Kidney (tissue), 14 donors: ENCODE measurements around the gene SMAP1. TPM values are rescaled to one million over a fixed set of nuclear protein-coding genes. Genes with fewer than 3 reads are reported as not detected.
"Not testable (repeated sequence)": the region's sequence is repeated elsewhere in the genome, so short reads cannot be mapped to it uniquely, and the experiment has no call there.

Experiments
- DNase-seq, 5 donors: peaks; one replicate each; pipeline ENCODE4 v3.0.0-alpha.2; 2013 to 2020
- FAIRE-seq: peaks from 2 replicates; lab custom pipeline; 2012; peaks lifted over from hg19 to GRCh38; lab: Jason Lieb, UNC
- H3K27ac ChIP-seq, 2 donors: one replicate each; pipeline ENCODE4 v1.7.0; 2013; ENCODE audit warnings: low read depth in 2 of 2, low read length in 2 of 2, inconsistent platforms in 1 of 2
- H3K27me3 ChIP-seq: one replicate; pipeline ENCODE4 v1.7.1; 2013; ENCODE audit warnings: low read length, inconsistent platforms; ENCODE audit not compliant: control insufficient read depth, insufficient read depth
- H3K36me3 ChIP-seq, 3 donors: one replicate each; pipeline versions ENCODE4 v1.7.0 to v1.7.1; 2013; ENCODE audit warnings: low read length in 3 of 3, control low read depth in 1 of 3, inconsistent platforms in 1 of 3; ENCODE audit not compliant: insufficient read depth in 3 of 3, control insufficient read depth in 2 of 3
- H3K4me1 ChIP-seq, 3 donors: one replicate each; pipeline versions ENCODE4 v1.7.0 to v1.7.1; 2013; ENCODE audit warnings: low read length in 3 of 3, inconsistent platforms in 1 of 3, low read depth in 1 of 3; ENCODE audit not compliant: control insufficient read depth in 2 of 3, insufficient read depth in 2 of 3
- H3K4me3 ChIP-seq, 3 donors: one replicate each; pipeline versions ENCODE4 v1.7.0 to v1.8.1; 2013; ENCODE audit warnings: low read length in 3 of 3, control low read depth in 1 of 3, inconsistent platforms in 1 of 3
- H3K9ac ChIP-seq, 3 donors: one replicate each; pipeline versions ENCODE4 v1.7.0 to v1.7.1; 2013; ENCODE audit warnings: low read length in 3 of 3, control low read depth in 1 of 3, inconsistent platforms in 1 of 3
- H3K9me3 ChIP-seq, 3 donors: one replicate each; pipeline versions ENCODE4 v1.7.0 to v1.7.1; 2013; ENCODE audit warnings: low read length in 3 of 3, control low read depth in 1 of 3, inconsistent platforms in 1 of 3; ENCODE audit not compliant: control insufficient read depth in 2 of 3, insufficient read depth in 1 of 3
- CTCF ChIP-seq: IDR thresholded peaks from 3 replicates; pipeline ENCODE4 v1.5.1; 2012; ENCODE audit warnings: mild to moderate bottlenecking, moderate library complexity, borderline replicate concordance; ENCODE audit not compliant: insufficient read depth; ENCODE audit errors: extremely low read depth
- intact Hi-C: fragments of 100-400 bp; cut with DNase I; formaldehyde crosslinking; loops from one replicate; pipeline ENCODE4 v1.11.1; 2022
- polyA plus RNA-seq: library from polyadenylated mRNA; stranded (reverse); fragments of 350-450 nt; fragmentation: Illumina TruSeq; extraction: RNeasy Lipid Tissue Mini Kit (QIAGEN cat#74804); gene quantifications from one replicate; pipeline ENCODE4 v1.2.3, GENCODE V29; 2014; ENCODE audit warnings: low read depth, low replicate concordance; ENCODE audit not compliant: insufficient read depth
- total RNA-seq: library from RNA; stranded (reverse); fragmentation: NEBNext Ultra II Directional; extraction: Animal tissue kit (Norgen Biotek cat#: 25700); gene quantifications from one replicate; pipeline ENCODE4 v1.2.1, GENCODE V29; 2021
- donor health status: control.
- donor health status: control.
- donor health status: control.
- donor health status: control.
- donor health status: control.
- donor health status: DM: yes; HTN: yes; CAD: no.
- donor health status: Normal renal cell carcinoma (clear cell type).

Gene SMAP1
- total and polyA plus RNA-seq, 2 donors from 2014 or later: 17.7 to 19.4 TPM

- no peak overlapping the region for H3K27ac ChIP-seq
- DNase-seq: no peak
- no peaks in the 10 kb centered on the region for H3K27me3 ChIP-seq
- no peak for FAIRE-seq
- intact Hi-C loops: no loop called here
- no peak overlapping the region for H3K9ac ChIP-seq
- no peaks in the 10 kb centered on the region for H3K36me3 ChIP-seq
- no peak for TF ChIP-seq CTCF
- H3K4me1 ChIP-seq: no peaks in the 10 kb centered on the region
- no peak overlapping the region for H3K4me3 ChIP-seq
- peaks cover 0 to 2% (median 0%) of the 10 kb centered on the region in 3 donors for H3K9me3 ChIP-seq
Observed at GRCh38 chr6:70738028-70738427, 70.3 kb downstream of the SMAP1 start.

- Histone ChIP-seq H3K27ac (no peak overlapping the region), H3K4me3 (no peak overlapping the region), H3K4me1 (no peaks in the 10 kb centered on the region), H3K36me3 (no peaks in the 10 kb centered on the region), H3K9me3 (peaks cover 0 to 2% (median 0%) of the 10 kb centered on the region in 3 donors), H3K9ac (no peak overlapping the region), H3K27me3 (no peaks in the 10 kb centered on the region)
- DNase-seq: no peak
- FAIRE-seq: no peak
- no peak for TF ChIP-seq CTCF
- intact Hi-C loops: no loop called here
Observed at GRCh38 chr6:70739534-70739933, 71.9 kb downstream of the SMAP1 start.

GRCh38 chr6:70740746-70741145 is 73.1 kb downstream of the SMAP1 start:
- H3K27me3 ChIP-seq, H3K9ac ChIP-seq, FAIRE-seq, H3K9me3 ChIP-seq, H3K4me1 ChIP-seq, DNase-seq, H3K4me3 ChIP-seq, H3K36me3 ChIP-seq, H3K27ac ChIP-seq, intact Hi-C loops: not testable (repeated sequence)

- H3K27me3 ChIP-seq: not testable (repeated sequence)
Observed at GRCh38 chr6:70742462-70742861, 74.8 kb downstream of the SMAP1 start.

More at GRCh38 chr6:70742462-70742861, 74.8 kb downstream of the SMAP1 start:
- H3K9ac ChIP-seq, H3K4me1 ChIP-seq, intact Hi-C loops, H3K4me3 ChIP-seq, H3K36me3 ChIP-seq, DNase-seq, H3K9me3 ChIP-seq, H3K27ac ChIP-seq, FAIRE-seq: not testable (repeated sequence)
